NCI-H2029 (cell line): ENCODE data around the gene OLFM4.
"Not testable (repeated sequence)": the region's sequence is repeated elsewhere in the genome, so short reads cannot be mapped to it uniquely, and the experiment has no call there.

Experiments used
- DNase-seq: peaks from one replicate; lab custom pipeline; 2025; lab: John Stamatoyannopoulos, UW

Gene OLFM4

GRCh38 chr13:53028637-53029203 is at the start of gene OLFM4:
TSS of gene OLFM4 (plus strand) at chr13:53028813. CDS start at chr13:53028837, 24 bp downstream.
- DNase-seq, result no peak

GRCh38 chr13:52978989-52979388 is 49.6 kb upstream of the OLFM4 start:
- no peak for DNase-seq

GRCh38 chr13:52980695-52981094 is 47.9 kb upstream of the OLFM4 start:
- DNase-seq, result no peak

- DNase-seq, result no peak
Measured at GRCh38 chr13:52983836-52984235, 44.8 kb upstream of the OLFM4 start.

- no peak for DNase-seq
Measured at GRCh38 chr13:52984881-52985363, 43.7 kb upstream of the OLFM4 start.

GRCh38 chr13:52991344-52992020 is 37.1 kb upstream of the OLFM4 start:
- DNase-seq, result no peak

GRCh38 chr13:52992110-52992509 is 36.5 kb upstream of the OLFM4 start:
- DNase-seq, result no peak

- DNase-seq, result no peak
Measured at GRCh38 chr13:52994051-52994450, 34.6 kb upstream of the OLFM4 start.

GRCh38 chr13:52994865-52995264 is 33.7 kb upstream of the OLFM4 start:
- DNase-seq, result no peak

GRCh38 chr13:52995946-52996345 is 32.7 kb upstream of the OLFM4 start:
- DNase-seq, result no peak

- DNase-seq, result no peak
Measured at GRCh38 chr13:52997951-52998876, 30.4 kb upstream of the OLFM4 start.

- no peak for DNase-seq
Measured at GRCh38 chr13:52999093-52999696, 29.4 kb upstream of the OLFM4 start.

- no peak for DNase-seq
Measured at GRCh38 chr13:53001444-53002225, 27.0 kb upstream of the OLFM4 start.

GRCh38 chr13:53004573-53004972 is 24.0 kb upstream of the OLFM4 start:
- no peak for DNase-seq

GRCh38 chr13:53005626-53006025 is 23.0 kb upstream of the OLFM4 start:
- no peak for DNase-seq

- no peak for DNase-seq
Measured at GRCh38 chr13:53007872-53008271, 20.7 kb upstream of the OLFM4 start.

GRCh38 chr13:53010374-53011105 is 18.1 kb upstream of the OLFM4 start:
- DNase-seq, result peak; percentile 78

- DNase-seq, result no peak
Measured at GRCh38 chr13:53012707-53013106, 15.9 kb upstream of the OLFM4 start.

GRCh38 chr13:53013113-53013512 is 15.5 kb upstream of the OLFM4 start:
- DNase-seq, result no peak

- DNase-seq, result not testable (repeated sequence)
Measured at GRCh38 chr13:53014018-53014417, 14.6 kb upstream of the OLFM4 start.
